CD4-positive, alpha-beta T cell treated with Interleukin-10 for 1 hour (primary cell): ENCODE results near the gene CTSE.
"Not testable (repeated sequence)": the region's sequence is repeated elsewhere in the genome, so short reads cannot be mapped to it uniquely, and the experiment has no call there.

Experiments used
- DNase-seq: peaks from one replicate; pipeline ENCODE4 v3.0.0-alpha.2; 2020

Gene CTSE

GRCh38 chr1:206013026-206013795 lies 10.5 kb downstream of the CTSE start:
- no peak for DNase-seq

- DNase-seq = peak; percentile 44
These were observed 11.4 kb downstream of the CTSE start for GRCh38 chr1:206012086-206012859.

- no peak for DNase-seq
These were observed 12.6 kb downstream of the CTSE start for GRCh38 chr1:206011057-206011456.

- no peak for DNase-seq
These were observed 13.6 kb downstream of the CTSE start for GRCh38 chr1:206010060-206010459.

GRCh38 chr1:206006946-206007345 lies 16.7 kb downstream of the CTSE start:
- DNase-seq = no peak

- no peak for DNase-seq
These were observed 17.9 kb downstream of the CTSE start for GRCh38 chr1:206005778-206006180.

GRCh38 chr1:206005234-206005633 lies 18.5 kb downstream of the CTSE start:
- no peak for DNase-seq

- DNase-seq = no peak
These were observed 18.9 kb downstream of the CTSE start for GRCh38 chr1:206004826-206005225.

GRCh38 chr1:206003854-206004800 lies 19.6 kb downstream of the CTSE start:
- DNase-seq = no peak

- DNase-seq = no peak
These were observed 20.6 kb downstream of the CTSE start, which contains the start of gene RAB7B for GRCh38 chr1:206002871-206003801. Gene RAB7B, minus strand, starts transcription at chr1:206003395. Its CDS starts 9,260 bp downstream, at chr1:205994135.

- no peak for DNase-seq
These were observed 21.5 kb downstream of the CTSE start for GRCh38 chr1:206002160-206002559.

GRCh38 chr1:206001476-206001888 lies 22.2 kb downstream of the CTSE start:
- DNase-seq = no peak

GRCh38 chr1:206000641-206001339 lies 22.9 kb downstream of the CTSE start:
- DNase-seq = no peak

GRCh38 chr1:205998457-205999241 lies 25.0 kb downstream of the CTSE start:
- no peak for DNase-seq

- DNase-seq = not testable (repeated sequence)
These were observed 27.1 kb downstream of the CTSE start for GRCh38 chr1:205996641-205997040.

GRCh38 chr1:205994346-205994745 lies 29.3 kb downstream of the CTSE start:
- DNase-seq = no peak

- DNase-seq = no peak
These were observed 30.6 kb downstream of the CTSE start for GRCh38 chr1:205993068-205993467.

- no peak for DNase-seq
These were observed 31.3 kb downstream of the CTSE start for GRCh38 chr1:205992218-205992882.

- no peak for DNase-seq
These were observed 32.5 kb downstream of the CTSE start for GRCh38 chr1:205991237-205991636.

GRCh38 chr1:205990226-205990625 lies 33.5 kb downstream of the CTSE start:
- DNase-seq = no peak
